ENCODE results near the gene CDK11B. TPM values are rescaled to one million over a fixed set of nuclear protein-coding genes. Genes with fewer than 3 reads are reported as not detected.

Gene CDK11B
- total RNA-seq, 1 experiment from 2014 or later: 38.6 TPM

DNA sequence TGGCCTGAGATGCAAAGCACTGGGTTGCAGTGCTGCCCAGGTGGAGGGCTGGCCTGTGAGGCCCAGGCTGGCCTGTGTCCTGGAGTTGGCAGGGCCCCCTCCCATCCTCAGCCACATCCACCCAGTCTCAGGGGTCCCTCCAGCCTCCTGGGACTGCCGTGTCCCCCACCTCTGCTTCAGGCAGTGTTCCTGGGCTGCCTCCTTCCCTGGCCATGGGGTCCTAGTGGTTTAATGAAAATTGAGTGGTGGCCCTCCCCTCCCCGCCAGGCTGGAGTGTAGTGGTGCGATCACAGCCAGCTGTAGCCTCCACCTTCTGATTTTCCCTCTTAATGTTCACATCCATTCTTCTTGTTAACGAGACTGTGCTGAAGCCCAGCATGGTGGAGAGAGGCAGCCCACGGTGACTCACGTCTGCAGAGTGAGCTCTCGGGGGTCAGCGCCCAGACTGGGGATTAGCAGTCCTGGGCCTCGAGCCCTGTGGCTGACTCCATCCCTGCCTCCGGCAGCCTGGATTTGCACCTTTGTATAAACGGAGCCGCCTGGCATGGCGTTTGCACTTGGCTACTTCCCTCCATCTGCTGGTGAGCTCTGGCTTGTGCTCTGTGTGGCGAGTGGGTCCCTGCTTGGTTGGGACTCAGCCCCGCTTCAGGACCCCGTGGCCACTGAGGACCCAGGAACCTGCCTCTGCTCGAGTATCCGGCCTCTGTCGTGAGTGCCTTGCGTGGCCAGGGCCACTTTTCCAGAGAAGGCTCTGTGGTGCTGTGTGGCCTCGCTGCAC lies 36.6 kb downstream of the CDK11B start:
- ATAC-seq: no peak

DNA sequence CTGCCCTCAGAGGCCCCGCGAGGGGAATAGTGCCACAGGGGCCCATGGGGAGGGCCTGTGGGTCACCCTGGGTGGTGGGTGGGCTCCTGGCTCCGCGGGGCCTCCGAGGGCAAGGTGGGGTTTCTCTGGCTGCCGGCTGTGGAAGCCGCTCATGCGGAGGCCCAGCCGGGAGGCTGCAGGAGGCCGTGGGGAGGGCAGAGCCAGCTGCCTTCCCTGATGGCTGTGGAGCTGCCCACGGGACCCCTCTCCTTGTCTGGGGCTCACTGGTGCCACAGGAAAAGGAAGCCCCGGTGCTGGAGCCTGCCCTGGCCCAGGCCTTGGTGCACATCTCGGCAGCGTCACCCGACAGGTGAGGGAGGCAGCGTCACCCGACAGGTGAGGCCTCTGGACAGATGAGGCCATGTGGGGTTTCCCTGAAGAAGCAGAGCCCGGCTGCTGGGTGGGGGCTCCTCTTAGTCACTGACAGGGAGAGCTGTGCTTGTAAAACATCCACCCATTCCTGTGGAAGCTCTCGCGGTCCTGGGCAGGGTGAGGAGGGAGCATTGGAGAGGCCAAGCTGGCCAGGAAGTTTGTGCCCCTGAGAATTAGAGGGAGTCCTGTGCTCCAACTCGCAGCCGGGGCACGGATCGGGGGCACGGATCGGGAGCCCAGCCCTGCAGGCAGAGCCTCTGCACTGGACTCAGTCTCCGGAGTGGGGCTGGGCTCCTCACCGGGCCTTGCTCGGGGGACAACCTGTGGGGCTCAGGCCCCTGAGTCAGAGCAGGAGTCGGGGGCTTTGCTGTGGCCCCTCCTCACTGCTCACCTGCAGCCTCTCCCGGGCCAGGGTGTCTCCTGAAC lies 37.4 kb downstream of the CDK11B start:
- POLR2A ChIA-PET (ENCODE audit: unreplicated experiment): no interaction called here
- TF ChIP-seq, protein P1, sequence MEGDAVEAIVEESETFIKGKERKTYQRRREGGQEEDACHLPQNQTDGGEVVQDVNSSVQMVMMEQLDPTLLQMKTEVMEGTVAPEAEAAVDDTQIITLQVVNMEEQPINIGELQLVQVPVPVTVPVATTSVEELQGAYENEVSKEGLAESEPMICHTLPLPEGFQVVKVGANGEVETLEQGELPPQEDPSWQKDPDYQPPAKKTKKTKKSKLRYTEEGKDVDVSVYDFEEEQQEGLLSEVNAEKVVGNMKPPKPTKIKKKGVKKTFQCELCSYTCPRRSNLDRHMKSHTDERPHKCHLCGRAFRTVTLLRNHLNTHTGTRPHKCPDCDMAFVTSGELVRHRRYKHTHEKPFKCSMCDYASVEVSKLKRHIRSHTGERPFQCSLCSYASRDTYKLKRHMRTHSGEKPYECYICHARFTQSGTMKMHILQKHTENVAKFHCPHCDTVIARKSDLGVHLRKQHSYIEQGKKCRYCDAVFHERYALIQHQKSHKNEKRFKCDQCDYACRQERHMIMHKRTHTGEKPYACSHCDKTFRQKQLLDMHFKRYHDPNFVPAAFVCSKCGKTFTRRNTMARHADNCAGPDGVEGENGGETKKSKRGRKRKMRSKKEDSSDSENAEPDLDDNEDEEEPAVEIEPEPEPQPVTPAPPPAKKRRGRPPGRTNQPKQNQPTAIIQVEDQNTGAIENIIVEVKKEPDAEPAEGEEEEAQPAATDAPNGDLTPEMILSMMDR (conservative IDR thresholded peaks at IDR 0.05; ENCODE audit: low read depth, low read length): no peak
- TF ChIP-seq EZH2phosphoT487 (IDR thresholded peaks at IDR 0.05; ENCODE audit: borderline replicate concordance, low read length) (no peak), EZH2 (IDR thresholded peaks at IDR 0.05; ENCODE audit: low read length, unreplicated experiment) (no peak)
- Histone ChIP-seq H3K9ac (ENCODE audit: low read length) (no peak overlapping the region), H3F3A (ENCODE audit: low read length, unreplicated experiment) (no peaks in the 10 kb centered on the region), H3K79me2 (ENCODE audit: low read length) (peaks cover 18% of the 10 kb centered on the region), H3K27ac (ENCODE audit: low read length) (no peak overlapping the region), H3K36me3 (ENCODE audit: low read depth, low read length) (no peaks in the 10 kb centered on the region; the same call in 1 of the 2 replicates), H3K4me2 (ENCODE audit: low read length) (no peak overlapping the region), H2AFZ (ENCODE audit: low read length) (no peak overlapping the region), H3K9me2 (replicated peaks; ENCODE audit: low read length) (no peaks in the 10 kb centered on the region), H4K20me1 (ENCODE audit: low read length) (peaks cover 16% of the 10 kb centered on the region; the same call in 1 of the 2 replicates), H3K4me3 (ENCODE audit: low read length) (no peak overlapping the region), H3K4me1 (ENCODE audit: insufficient read depth, low read length) (peaks cover 12% of the 10 kb centered on the region), H3K9me3 (ENCODE audit: low read length) (no peaks in the 10 kb centered on the region), H3K27me3 (ENCODE audit: low read length) (no peaks in the 10 kb centered on the region)
- DNase-seq (no peak), ATAC-seq (no peak)
- CTCF ChIA-PET: no interaction called here
- intact Hi-C loops (cut with micrococcal nuclease): no loop called here
- BruUV-seq (replicated peaks): no TSS peak

More for the DNA sequence above, 36.6 kb downstream of the CDK11B start:
- Histone ChIP-seq H3K9me2 (replicated peaks; ENCODE audit: low read length) (no peaks in the 10 kb centered on the region), H3K9ac (ENCODE audit: low read length) (no peak overlapping the region), H3K36me3 (ENCODE audit: low read depth, low read length) (no peaks in the 10 kb centered on the region; the same call in 1 of the 2 replicates), H4K20me1 (ENCODE audit: low read length) (peaks cover 9% of the 10 kb centered on the region; the same call in 1 of the 2 replicates), H3F3A (ENCODE audit: low read length, unreplicated experiment) (no peaks in the 10 kb centered on the region), H3K27me3 (ENCODE audit: low read length) (no peaks in the 10 kb centered on the region), H3K4me2 (ENCODE audit: low read length) (no peak overlapping the region), H3K79me2 (ENCODE audit: low read length) (peaks cover 10% of the 10 kb centered on the region), H3K9me3 (ENCODE audit: low read length) (no peaks in the 10 kb centered on the region), H3K4me1 (ENCODE audit: insufficient read depth, low read length) (peaks cover 6% of the 10 kb centered on the region), H3K4me3 (ENCODE audit: low read length) (no peak overlapping the region), H2AFZ (ENCODE audit: low read length) (no peak overlapping the region), H3K27ac (ENCODE audit: low read length) (no peak overlapping the region)
- ChIA-PET CTCF (no interaction called here), POLR2A (ENCODE audit: unreplicated experiment) (no interaction called here)
- BruUV-seq (replicated peaks): no TSS peak
- TF ChIP-seq EZH2 (IDR thresholded peaks at IDR 0.05; ENCODE audit: low read length, unreplicated experiment) (no peak), EZH2phosphoT487 (IDR thresholded peaks at IDR 0.05; ENCODE audit: borderline replicate concordance, low read length) (no peak)
- TF ChIP-seq, protein P1 (conservative IDR thresholded peaks at IDR 0.05; ENCODE audit: low read depth, low read length): no peak
- DNase-seq: no peak
- intact Hi-C loops (cut with micrococcal nuclease): no loop called here

Measured in PC-3 (cell line).